CD14-positive monocyte (primary cell): ENCODE data around the gene LIN7A. TPM values are rescaled to one million over a fixed set of nuclear protein-coding genes. Genes with fewer than 3 reads are reported as not detected.

Experiments
- DNase-seq, 3 donors: peaks; one replicate each; pipeline ENCODE4 v3.0.0-alpha.2; 2011 to 2022
- H2AFZ ChIP-seq: 2 replicates; pipeline ENCODE4 v1.6.0; 2012; ENCODE audit warnings: mild to moderate bottlenecking, low read depth, low read length, inconsistent platforms; ENCODE audit not compliant: insufficient read depth, poor library complexity, severe bottlenecking
- H3K27ac ChIP-seq, 2 donors: 1 replicate in 1 of 2; 2 replicates in 1 of 2; pipeline ENCODE4 v1.5.1; 2012 to 2013; ENCODE audit warnings: low read length in 2 of 2, control low read depth in 1 of 2, inconsistent platforms in 1 of 2, low read depth in 1 of 2, mild to moderate bottlenecking in 1 of 2
- H3K27me3 ChIP-seq, 2 donors: one replicate each; pipeline versions ENCODE4 v1.6.0 to v1.6.1; 2011 to 2013; ENCODE audit warnings: low read length in 2 of 2; ENCODE audit not compliant: control insufficient read depth in 2 of 2, insufficient read depth in 2 of 2
- H3K36me3 ChIP-seq, 2 donors: replicated peaks in 1 of 2; 1 replicate in 1 of 2; 2 replicates in 1 of 2; pipeline versions ENCODE4 v1.5.1 to v1.6.1; 2012 to 2013; ENCODE audit warnings: low read length in 2 of 2, control low read depth in 1 of 2, inconsistent platforms in 1 of 2, mild to moderate bottlenecking in 1 of 2; ENCODE audit not compliant: insufficient read depth in 2 of 2, control insufficient read depth in 1 of 2
- H3K4me1 ChIP-seq, 2 donors: 1 replicate in 1 of 2; 2 replicates in 1 of 2; pipeline versions ENCODE4 v1.5.1 to v1.6.1; 2012 to 2013; ENCODE audit warnings: low read length in 2 of 2, control low read depth in 1 of 2, inconsistent platforms in 1 of 2, mild to moderate bottlenecking in 1 of 2, moderate library complexity in 1 of 2; ENCODE audit not compliant: insufficient read depth in 2 of 2, control insufficient read depth in 1 of 2
- H3K4me2 ChIP-seq: replicated peaks from 2 replicates; pipeline ENCODE3; 2012; ENCODE audit warnings: low read length, moderate library complexity, mild to moderate bottlenecking; ENCODE audit not compliant: poor library complexity, severe bottlenecking; ENCODE audit errors: extremely low read depth
- H3K4me3 ChIP-seq, 3 experiments: fragments of 200-600 bp in 1 of 3; sonication (generic) in 1 of 3; replicated peaks in 1 of 3; 1 replicate in 2 of 3; 2 replicates in 1 of 3; pipeline ENCODE4 v1.5.1; 2011 to 2013; ENCODE audit warnings: low read length in 3 of 3, mild to moderate bottlenecking in 3 of 3, control low read depth in 2 of 3, low read depth in 2 of 3, inconsistent platforms in 1 of 3, moderate library complexity in 1 of 3
- H3K79me2 ChIP-seq: 2 replicates; pipeline ENCODE4 v1.6.0; 2012; ENCODE audit warnings: mild to moderate bottlenecking, control low read depth, inconsistent platforms, low read length, moderate library complexity; ENCODE audit not compliant: insufficient read depth
- H3K9ac ChIP-seq: 2 replicates; pipeline ENCODE4 v1.6.0; 2017; ENCODE audit warnings: low read length, mild to moderate bottlenecking; ENCODE audit not compliant: insufficient read depth, poor library complexity, severe bottlenecking
- H3K9me3 ChIP-seq, 2 donors: replicated peaks in 1 of 2; 1 replicate in 1 of 2; 2 replicates in 1 of 2; pipeline versions ENCODE4 v1.5.1 to v1.6.1; 2012 to 2013; ENCODE audit warnings: low read length in 2 of 2, control low read depth in 1 of 2; ENCODE audit not compliant: control insufficient read depth in 1 of 2, insufficient read depth in 1 of 2
- H4K20me1 ChIP-seq: 2 replicates; pipeline ENCODE4 v1.6.0; 2012; ENCODE audit warnings: mild to moderate bottlenecking, low read length, control low read depth, moderate library complexity; ENCODE audit not compliant: insufficient read depth
- H3K27ac Mint-ChIP-seq, 7 donors: one replicate each; pipeline ENCODE4 v1.8.0; 2020; ENCODE audit warnings: mild to moderate bottlenecking in 7 of 7, mixed read lengths in 7 of 7, moderate library complexity in 6 of 7, inconsistent platforms in 2 of 7
- H3K27me3 Mint-ChIP-seq, 3 donors: one replicate each; pipeline ENCODE4 v1.8.0; 2021 to 2022; ENCODE audit warnings: low read depth in 3 of 3, mild to moderate bottlenecking in 3 of 3, mixed read lengths in 3 of 3, moderate library complexity in 3 of 3, inconsistent platforms in 1 of 3
- H3K36me3 Mint-ChIP-seq, 2 donors: one replicate each; pipeline ENCODE4 v1.8.0; 2020; ENCODE audit warnings: mixed read lengths in 2 of 2, inconsistent platforms in 1 of 2, mild to moderate bottlenecking in 1 of 2
- H3K4me1 Mint-ChIP-seq: one replicate; pipeline ENCODE4 v1.8.0; 2020; ENCODE audit warnings: mild to moderate bottlenecking, mixed read lengths
- H3K4me3 Mint-ChIP-seq, 2 donors: one replicate each; pipeline ENCODE4 v1.8.0; 2020; ENCODE audit warnings: mild to moderate bottlenecking in 2 of 2, mixed read lengths in 2 of 2, moderate library complexity in 1 of 2
- H3K9me3 Mint-ChIP-seq, 7 donors: one replicate each; pipeline ENCODE4 v1.8.0; 2020 to 2022; ENCODE audit warnings: mixed read lengths in 7 of 7, mild to moderate bottlenecking in 6 of 7, moderate library complexity in 6 of 7, inconsistent platforms in 2 of 7
- CTCF ChIP-seq: fragments of 200-600 bp; IDR thresholded peaks from one replicate; pipeline ENCODE4 v1.8.0; 2022; ENCODE audit warnings: antibody characterized with exemption, mild to moderate bottlenecking
- WGBS: methylation state at CpG from one replicate; pipeline ENCODE4 v1.1.5; 2013; ENCODE audit warnings: missing lambda C conversion rate; ENCODE audit not compliant: insufficient coverage; 5-methylcytosine and 5-hydroxymethylcytosine counted together
- intact Hi-C, 2 donors: fragments of 100-400 bp; cut with micrococcal nuclease; formaldehyde crosslinking; loops; one replicate each; pipeline versions ENCODE4 v1.15.0 to v1.15.1; 2023
- polyA minus RNA-seq: library from RNA; depleted of rRNA, polyadenylated mRNA; stranded (reverse); fragments of >200 nt; gene quantifications from 2 replicates; pipeline ENCODE4 v1.2.3, GENCODE V29; 2012
- polyA plus RNA-seq, 3 donors: library from polyadenylated mRNA; depleted of rRNA in 1 of 3; unstranded in 2 of 3; stranded (reverse) in 1 of 3; fragments of 300-500 nt in 2 of 3; fragments of >200 nt in 1 of 3; fragmentation: Illumina TruSeq in 2 of 3; gene quantifications; 1 replicate in 2 of 3; 2 replicates in 1 of 3; pipeline ENCODE4 v1.2.3, GENCODE V29; 2012 to 2021
- total RNA-seq, 12 experiments: library from RNA in 1 of 12; stranded (reverse) in 1 of 12; fragments of 120-200 nt in 1 of 12; gene quantifications; one replicate each; pipeline ENCODE4 v1.2.4 and lab custom pipeline; 2013 to 2026; ENCODE audit warnings: mixed read lengths in 6 of 12, inconsistent platforms in 1 of 12

LIN7A gene
- 32.5 TPM for total RNA-seq (2013)
- polyA plus RNA-seq (10 to 100 TPM in 2 of 3 donors, 1 to 10 TPM in 1; 8.0 to 16.6 (median 15.2) TPM), polyA minus RNA-seq (9.4 and 11.9 TPM in 2 replicates), total RNA-seq (lab: John Stamatoyannopoulos, UW) (3.4 to 40.1 (median 21.5) reads per million in 11 experiments)

- Mint-ChIP-seq H3K9me3 (no peaks in the 10 kb centered on the region), H3K4me1 (peaks cover 53% of the 10 kb centered on the region), H3K27me3 (peaks cover 0 to 6% (median 0%) of the 10 kb centered on the region in 3 donors), H3K36me3 (no peaks in the 10 kb centered on the region), H3K4me3 (peak within 1 kb of the TSS; percentile 93 to 96), H3K27ac (peak within 1 kb of the TSS; percentile 63 to 95 (median 93))
- TF ChIP-seq CTCF = no peak
- peak within 1 kb of the TSS; percentile 91 for H2AFZ ChIP-seq
- intact Hi-C loops = no loop called here
- peak within 1 kb of the TSS; percentile 91 to 94 for H3K27ac ChIP-seq
- H3K9ac ChIP-seq = peak within 1 kb of the TSS; percentile 87
- H3K4me3 ChIP-seq = peak within 1 kb of the TSS; percentile 72 to 95 (median 82)
- peaks cover 73% of the 10 kb centered on the region for H3K79me2 ChIP-seq
- H4K20me1 ChIP-seq = peaks cover 4% of the 10 kb centered on the region
- peaks cover 42 to 53% of the 10 kb centered on the region in 2 donors for H3K4me1 ChIP-seq
- no peaks in the 10 kb centered on the region for H3K27me3 ChIP-seq
- DNase-seq = peak; percentile 34 to 54 (median 43)
- H3K36me3 ChIP-seq = no peaks in the 10 kb centered on the region
- H3K4me2 ChIP-seq = peak within 1 kb of the TSS; percentile 85
- under 1% methylated on average over 26 of the region's 47 CpGs for WGBS
- no peaks in the 10 kb centered on the region for H3K9me3 ChIP-seq
Measured at GRCh38 chr12:80937391-80938238, at the start of gene LIN7A. Gene LIN7A, minus strand, starts transcription at chr12:80937934. Its CDS starts 212 bp downstream, at chr12:80937722.

- H3K4me3 ChIP-seq = no peak overlapping the region
- no peak overlapping the region for H2AFZ ChIP-seq
- peaks cover 0 to 5% (median 0%) of the 10 kb centered on the region in 3 donors for H3K27me3 Mint-ChIP-seq
- H3K36me3 ChIP-seq = no peaks in the 10 kb centered on the region
- no peak for DNase-seq
- intact Hi-C loops = no loop called here
- peaks cover 0 to 3% (median 0%) of the 10 kb centered on the region in 7 donors for H3K9me3 Mint-ChIP-seq
- no peaks in the 10 kb centered on the region for H4K20me1 ChIP-seq
- no peaks in the 10 kb centered on the region for H3K27me3 ChIP-seq
- no peak overlapping the region for H3K27ac Mint-ChIP-seq
- H3K9ac ChIP-seq = no peak overlapping the region
- H3K4me1 ChIP-seq = no peaks in the 10 kb centered on the region
- no peaks in the 10 kb centered on the region for H3K36me3 Mint-ChIP-seq
- no peak overlapping the region for H3K4me2 ChIP-seq
- H3K9me3 ChIP-seq = no peaks in the 10 kb centered on the region
- no peaks in the 10 kb centered on the region for H3K4me1 Mint-ChIP-seq
- no peak for TF ChIP-seq CTCF
- no peak overlapping the region for H3K4me3 Mint-ChIP-seq
- no peak overlapping the region for H3K27ac ChIP-seq
- H3K79me2 ChIP-seq = no peaks in the 10 kb centered on the region
- WGBS = no CpG with 5 or more reads among the region's 1 CpG
Measured at GRCh38 chr12:80986224-80986623, 48.5 kb upstream of the LIN7A start.
